ENCODE results near the gene MICAL1. TPM values are rescaled to one million over a fixed set of nuclear protein-coding genes. Genes with fewer than 3 reads are reported as not detected.

The MICAL1 gene
- total and polyA plus RNA-seq, 2 of the 8 experiments (the other 6 are each of a cell fraction or from before 2014, with no cell fraction given) = 42.5 to 55.4 TPM

GRCh38 chr6:109456111-109456583 is 575 bp upstream of the MICAL1 start:
- Histone ChIP-seq H3K9me3 (ENCODE audit: insufficient read depth in 2 of 2, low read depth in 1 of 2, low read length in 1 of 2) (no peaks in the 10 kb centered on the region), H2BK120ac (replicated peaks; ENCODE audit: low read depth, low read length) (no peak overlapping the region), H3K4me2 (ENCODE audit: insufficient read depth in 1 of 2, low read depth in 2 of 2, low read length in 2 of 2) (peak overlapping the region; percentile 87 to 88), H2BK12ac (ENCODE audit: low read depth, low read length) (no peak overlapping the region), H3K4me3 (ENCODE audit: extremely low read depth in 1 of 4, insufficient read depth in 2 of 4, low read depth in 3 of 4, low read length in 4 of 4) (peak overlapping the region; percentile 60 to 84 (median 64)), H3K9ac (replicated peaks in 1 of 4; ENCODE audit: extremely low read depth in 1 of 4, low read depth in 3 of 4, low read length in 3 of 4) (peak overlapping the region in 2 of 4 experiments; percentile 11 to 14; a peak in 1 of 7 replicates), H3K56ac (replicated peaks; ENCODE audit: insufficient read length, low read depth, low read length) (no peak overlapping the region), H3K36me3 (ENCODE audit: control insufficient read depth in 2 of 4, insufficient read depth in 4 of 4, low read length in 3 of 4) (peaks cover 0 to 20% (median 9%) of the 10 kb centered on the region in 4 experiments; a peak in 5 of 8 replicates), H3K14ac (ENCODE audit: insufficient read length) (no peak overlapping the region), H4K91ac (replicated peaks; ENCODE audit: insufficient read length, low read length) (peak overlapping the region; percentile 53), H2AK5ac (ENCODE audit: low read depth, low read length) (no peak overlapping the region), H2BK20ac (ENCODE audit: low read length) (no peak overlapping the region), H3K27ac (ENCODE audit: low read depth, low read length) (no peak overlapping the region), H4K5ac (ENCODE audit: insufficient read length, low read depth, low read length) (peak overlapping the region; percentile 46), H3K4me1 (replicated peaks in 1 of 4; ENCODE audit: control insufficient read depth in 3 of 4, insufficient read depth in 4 of 4, low read length in 3 of 4) (peaks cover 4 to 17% (median 11%) of the 10 kb centered on the region in 4 experiments), H3K4ac (replicated peaks; ENCODE audit: insufficient read length, low read depth, low read length) (no peak overlapping the region), H3K23me2 (ENCODE audit: low read depth, low read length) (peaks cover 8% of the 10 kb centered on the region), H2BK5ac (ENCODE audit: low read depth, low read length) (peak overlapping the region; percentile 27; the same call in 1 of the 2 replicates), H3K79me2 (ENCODE audit: control insufficient read depth in 1 of 2, insufficient read depth in 2 of 2, low read length in 2 of 2) (no peaks in the 10 kb centered on the region; a peak in 1 of 4 replicates), H2BK15ac (ENCODE audit: low read length) (no peak overlapping the region), H3K79me1 (ENCODE audit: low read depth, low read length) (no peaks in the 10 kb centered on the region; the same call in 1 of the 2 replicates), H3K23ac (ENCODE audit: insufficient read length) (no peak overlapping the region), H3K18ac (ENCODE audit: extremely low read depth, low read length) (peak overlapping the region; percentile 64; the same call in 1 of the 2 replicates), H4K20me1 (replicated peaks in 1 of 2; ENCODE audit: control insufficient read depth in 1 of 2, insufficient read depth in 2 of 2, low read length in 2 of 2) (no peaks in the 10 kb centered on the region), H3K27me3 (replicated peaks in 1 of 4; ENCODE audit: control insufficient read depth in 3 of 4, extremely low read depth in 1 of 4, insufficient read depth in 3 of 4, low read length in 3 of 4) (no peaks in the 10 kb centered on the region), H4K8ac (ENCODE audit: extremely low read depth, insufficient read depth, low read length) (peak overlapping the region; percentile 79; the same call in 1 of the 2 replicates), H2AFZ (ENCODE audit: low read length) (0 out of 2 replicates have a peak overlapping the region, but pooled peaks have one; percentile 20)
- CTCF ChIA-PET (ENCODE audit: partially characterized antibody) = interaction anchor here (0.9 to 7.5 kb wide), 6 partner anchors 8 to 855 kb away, joined by 4 to 63 read pairs (median 6); partner anchors contain the start of genes PPIL6 and SMPD2
- 5% methylated on average over 38 of the region's 38 CpGs; no CpG with 5 or more reads in 1 of the 2 experiments for WGBS, 2 experiments (ENCODE audit: extremely low coverage in 1 of 2, insufficient coverage in 1 of 2, insufficient read length in 1 of 2, insufficient replicate concordance in 2 of 2, low coverage in 1 of 2, low lambda C conversion rate in 2 of 2, missing lambda C conversion rate in 1 of 2)
- FAIRE-seq (no peak), DNase-seq (ENCODE audit: low read depth in 1 of 2, low spot score in 2 of 2) (no peak)
- POLR2A ChIA-PET (ENCODE audit: partially characterized antibody) = interaction anchor here (0.6 to 7.5 kb wide), 9 partner anchors 9 to 105 kb away, joined by 3 to 85 read pairs (median 4); partner anchors contain the start of genes PPIL6 and SMPD2
- TF ChIP-seq ATF2 (IDR thresholded peaks at IDR 0.05; ENCODE audit: low read length) (no peak), CBX8 (IDR thresholded peaks at IDR 0.05; ENCODE audit: borderline replicate concordance, low read depth, low read length) (no peak), KDM4A (IDR thresholded peaks at IDR 0.05; ENCODE audit: low read depth, low read length, severe bottlenecking) (no peak), RNF2 (IDR thresholded peaks at IDR 0.05; ENCODE audit: borderline replicate concordance, low read depth, low read length, missing control alignments, poor library complexity, severe bottlenecking) (peak; percentile 36), CREB1 (IDR thresholded peaks at IDR 0.05) (no peak), HDAC2 (IDR thresholded peaks at IDR 0.05; ENCODE audit: borderline replicate concordance in 1 of 2, low read depth in 2 of 2, low read length in 2 of 2) (no peak), SIX5 (IDR thresholded peaks at IDR 0.05; ENCODE audit: low read depth, low read length) (no peak), RFX5 (IDR thresholded peaks at IDR 0.05; ENCODE audit: borderline replicate concordance, low read depth, low read length) (no peak), SP4 (IDR thresholded peaks at IDR 0.05; ENCODE audit: low read length) (no peak), MAX (IDR thresholded peaks at IDR 0.05) (peak; percentile 45; the same call in 1 of the 2 replicates)

Measured in H1 (cell line).